ENCODE measurements around the gene PPME1. TPM values are rescaled to one million over a fixed set of nuclear protein-coding genes. Genes with fewer than 3 reads are reported as not detected.

The PPME1 gene
- total RNA-seq, 1 donor from 2014 or later = 29.2 TPM

DNA sequence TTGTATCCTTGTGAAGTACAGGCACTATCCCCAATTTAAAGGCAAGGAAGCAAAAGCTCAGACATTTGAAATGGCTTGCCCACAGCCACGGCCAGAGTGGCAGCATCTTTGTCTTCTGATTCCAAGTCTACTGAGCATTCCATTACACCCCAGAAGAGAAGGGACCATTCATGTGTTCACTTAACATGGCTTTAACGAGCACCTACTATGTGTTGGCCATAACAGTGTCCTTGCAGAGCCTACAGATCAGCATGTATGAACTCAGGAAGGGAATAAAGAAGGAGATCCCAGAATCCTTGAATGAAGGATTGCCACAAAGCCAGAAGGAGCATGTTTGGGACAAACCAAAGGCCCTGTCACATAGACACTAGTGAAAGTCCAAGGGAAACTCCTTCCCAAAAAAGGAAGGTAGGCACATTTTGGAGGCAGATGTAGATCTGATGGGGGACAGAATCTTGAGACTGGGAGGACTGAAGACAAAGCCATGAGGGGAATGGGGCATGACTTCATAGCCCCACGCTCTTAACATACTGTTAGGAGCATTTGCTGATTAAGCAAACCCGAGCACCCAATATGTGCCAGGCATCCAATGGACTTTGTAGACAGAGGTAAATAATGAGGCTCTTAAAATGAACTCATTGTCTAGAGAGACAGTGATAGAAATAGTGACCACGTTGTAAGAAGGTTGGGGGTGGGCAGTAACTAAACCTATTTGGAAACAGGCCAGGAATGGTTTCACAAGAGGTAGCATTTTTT is 85.5 kb downstream of the PPME1 start:
- peaks cover 15% of the 10 kb centered on the region for H3K4me1 ChIP-seq

DNA sequence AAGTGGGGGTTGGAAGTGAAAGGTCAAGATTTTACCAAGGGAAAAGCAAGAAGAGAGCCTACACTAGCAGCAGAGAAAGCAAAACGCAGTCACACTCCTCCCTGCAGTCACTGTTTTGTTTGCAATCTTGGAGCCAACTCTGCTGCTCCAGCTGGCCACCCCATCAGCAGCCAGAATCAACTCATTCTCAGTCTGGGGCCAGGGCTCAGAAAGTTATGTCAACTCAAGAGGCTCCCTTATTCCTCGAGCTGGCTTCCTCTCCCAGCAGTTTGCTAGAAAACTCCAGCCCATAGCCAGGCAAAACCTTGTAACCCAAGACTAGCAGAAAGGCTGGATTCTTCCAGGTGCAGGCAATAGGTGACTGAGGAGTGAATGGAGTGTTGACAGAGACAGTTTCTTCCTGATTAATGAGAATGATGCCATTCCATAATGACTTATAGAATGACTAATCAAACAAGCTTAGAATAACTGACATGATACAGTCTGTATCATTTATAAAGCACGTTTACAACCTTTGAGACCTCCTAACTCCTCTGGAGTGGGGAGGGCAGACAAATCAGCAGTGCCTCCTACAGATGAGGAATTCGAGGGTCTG is 87.0 kb downstream of the PPME1 start:
- DNase-seq (ENCODE audit: extremely low spot score in 2 of 2) = peak in 1 of 2 donors; percentile 88

More for the DNA sequence above, 85.5 kb downstream of the PPME1 start:
- Histone ChIP-seq H3K4me3 (no peak overlapping the region), H3K9me3 (no peaks in the 10 kb centered on the region), H3K27ac (no peak overlapping the region), H3K27me3 (no peaks in the 10 kb centered on the region), H3K36me3 (peaks cover 0 to 19% of the 10 kb centered on the region in 2 donors)
- intact Hi-C loops (cut with DNase I) = loop anchor here (5.0 to 10.0 kb wide), 2 partner anchors 191 to 318 kb away; no protein-coding TSS in a partner anchor
- TF ChIP-seq POLR2A (IDR thresholded peaks at IDR 0.05) = no peak
- TF ChIP-seq POLR2AphosphoS5 (IDR thresholded peaks at IDR 0.05; ENCODE audit: insufficient read depth in 1 of 2, low read depth in 1 of 2) = no peak
- TF ChIP-seq, protein P1, sequence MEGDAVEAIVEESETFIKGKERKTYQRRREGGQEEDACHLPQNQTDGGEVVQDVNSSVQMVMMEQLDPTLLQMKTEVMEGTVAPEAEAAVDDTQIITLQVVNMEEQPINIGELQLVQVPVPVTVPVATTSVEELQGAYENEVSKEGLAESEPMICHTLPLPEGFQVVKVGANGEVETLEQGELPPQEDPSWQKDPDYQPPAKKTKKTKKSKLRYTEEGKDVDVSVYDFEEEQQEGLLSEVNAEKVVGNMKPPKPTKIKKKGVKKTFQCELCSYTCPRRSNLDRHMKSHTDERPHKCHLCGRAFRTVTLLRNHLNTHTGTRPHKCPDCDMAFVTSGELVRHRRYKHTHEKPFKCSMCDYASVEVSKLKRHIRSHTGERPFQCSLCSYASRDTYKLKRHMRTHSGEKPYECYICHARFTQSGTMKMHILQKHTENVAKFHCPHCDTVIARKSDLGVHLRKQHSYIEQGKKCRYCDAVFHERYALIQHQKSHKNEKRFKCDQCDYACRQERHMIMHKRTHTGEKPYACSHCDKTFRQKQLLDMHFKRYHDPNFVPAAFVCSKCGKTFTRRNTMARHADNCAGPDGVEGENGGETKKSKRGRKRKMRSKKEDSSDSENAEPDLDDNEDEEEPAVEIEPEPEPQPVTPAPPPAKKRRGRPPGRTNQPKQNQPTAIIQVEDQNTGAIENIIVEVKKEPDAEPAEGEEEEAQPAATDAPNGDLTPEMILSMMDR (IDR thresholded peaks at IDR 0.05) = no peak
- no peak for DNase-seq (ENCODE audit: extremely low spot score in 2 of 2)

DNA sequence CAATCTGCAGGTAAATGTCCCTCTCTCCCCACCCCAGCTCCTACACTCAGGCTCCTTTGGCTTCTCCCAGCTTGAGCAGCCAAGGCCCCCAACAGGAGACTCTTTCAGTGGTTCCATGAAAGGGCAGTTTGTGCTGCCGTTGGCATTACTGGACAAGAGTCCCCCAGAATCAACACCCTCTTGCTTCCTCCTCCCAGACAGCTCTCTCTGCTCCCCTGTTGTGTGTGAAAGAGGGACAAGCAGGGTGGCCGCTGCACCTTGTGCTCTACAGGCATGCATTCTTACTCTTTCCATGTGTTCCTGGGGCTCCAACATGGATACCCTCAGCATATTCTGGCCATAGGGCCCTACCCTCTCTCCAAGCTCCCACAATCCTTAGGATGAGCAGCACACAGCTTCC is 91.6 kb downstream of the PPME1 start:
- no peak overlapping the region for H3K4me3 ChIP-seq
- TF ChIP-seq POLR2AphosphoS5 (IDR thresholded peaks at IDR 0.05; ENCODE audit: insufficient read depth in 1 of 2, low read depth in 1 of 2) = no peak
- no peak for TF ChIP-seq POLR2A (IDR thresholded peaks at IDR 0.05)
- TF ChIP-seq, protein P1 (IDR thresholded peaks at IDR 0.05) = no peak
- no peaks in the 10 kb centered on the region for H3K9me3 ChIP-seq
- H3K27ac ChIP-seq = no peak overlapping the region
- intact Hi-C loops (cut with DNase I) = no loop called here
- peak in 1 of 2 donors; percentile 44 for DNase-seq (ENCODE audit: extremely low spot score in 2 of 2)
- H3K4me1 ChIP-seq = peaks cover 7% of the 10 kb centered on the region
- H3K36me3 ChIP-seq = no peaks in the 10 kb centered on the region
- H3K27me3 ChIP-seq = no peaks in the 10 kb centered on the region

More for the DNA sequence above, 87.0 kb downstream of the PPME1 start:
- Histone ChIP-seq H3K4me1 (peaks cover 15% of the 10 kb centered on the region), H3K9me3 (no peaks in the 10 kb centered on the region), H3K4me3 (no peak overlapping the region), H3K27me3 (no peaks in the 10 kb centered on the region), H3K27ac (peak overlapping the region; percentile 43), H3K36me3 (peaks cover 0 to 13% of the 10 kb centered on the region in 2 donors)
- TF ChIP-seq, protein P1 (IDR thresholded peaks at IDR 0.05) = no peak
- intact Hi-C loops (cut with DNase I) = loop anchor here (5.0 to 10.0 kb wide), 2 partner anchors 189 to 317 kb away; no protein-coding TSS in a partner anchor

- H3K4me1 ChIP-seq = no peaks in the 10 kb centered on the region
- no peaks in the 10 kb centered on the region for H3K36me3 ChIP-seq
- DNase-seq (ENCODE audit: extremely low spot score in 2 of 2) = peak in 1 of 2 donors; percentile 77
- intact Hi-C loops (cut with DNase I) = no loop called here
- TF ChIP-seq POLR2A (IDR thresholded peaks at IDR 0.05) (no peak), POLR2AphosphoS5 (IDR thresholded peaks at IDR 0.05; ENCODE audit: insufficient read depth in 1 of 2, low read depth in 1 of 2) (no peak)
- TF ChIP-seq, protein P1 (IDR thresholded peaks at IDR 0.05) = no peak
- H3K27me3 ChIP-seq = no peaks in the 10 kb centered on the region
- H3K9me3 ChIP-seq = no peaks in the 10 kb centered on the region
- H3K4me3 ChIP-seq = no peak overlapping the region
- no peak overlapping the region for H3K27ac ChIP-seq
Observed at GRCh38 chr11:74265256-74265655, 94.2 kb downstream of the PPME1 start.

GRCh38 chr11:74267014-74267413 is 95.9 kb downstream of the PPME1 start:
- intact Hi-C loops (cut with DNase I) = no loop called here
- Histone ChIP-seq H3K4me3 (no peak overlapping the region), H3K9me3 (no peaks in the 10 kb centered on the region), H3K36me3 (no peaks in the 10 kb centered on the region), H3K27me3 (no peaks in the 10 kb centered on the region), H3K27ac (no peak overlapping the region), H3K4me1 (no peaks in the 10 kb centered on the region)
- TF ChIP-seq, protein P1 (IDR thresholded peaks at IDR 0.05) = no peak
- TF ChIP-seq POLR2A (IDR thresholded peaks at IDR 0.05) = no peak
- DNase-seq (ENCODE audit: extremely low spot score in 2 of 2) = peak in 1 of 2 donors; percentile 52

Measured in vagina (tissue), 2 donors.